ENCODE data around the gene CEP164. TPM values are rescaled to one million over a fixed set of nuclear protein-coding genes. Genes with fewer than 3 reads are reported as not detected.

The CEP164 gene
- polyA plus RNA-seq, 3 donors = 4.3 to 32.1 (median 8.0) TPM

DNA sequence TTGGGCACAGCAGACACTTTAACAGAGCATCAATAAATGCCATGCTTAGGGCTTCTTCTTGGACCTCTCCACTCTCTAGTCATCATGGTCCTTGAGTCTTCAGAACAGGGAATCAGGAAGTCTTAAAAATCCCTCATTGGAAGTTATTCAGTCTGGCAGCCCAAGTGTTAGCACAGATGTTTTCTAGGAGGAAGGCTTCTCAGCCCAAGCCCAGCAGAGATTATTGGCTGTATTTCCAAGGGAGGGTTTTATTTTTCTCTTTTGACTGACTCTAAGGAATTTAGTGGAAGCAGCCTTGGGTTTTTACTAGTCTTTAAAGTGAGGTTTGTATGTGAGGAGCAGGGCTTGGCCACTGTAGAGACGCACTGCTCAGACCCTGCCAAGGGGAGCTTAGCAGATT lies 41.9 kb downstream of the CEP164 start:
- peaks cover 46 to 98% of the 10 kb centered on the region in 2 donors for H3K36me3 ChIP-seq (replicated peaks in 1 of 2; ENCODE audit: control insufficient read depth in 1 of 2, insufficient read depth in 2 of 2, low read length in 2 of 2)
- peaks cover 73 to 86% of the 10 kb centered on the region in 2 donors for H3K36me3 Mint-ChIP-seq

GRCh38 chr11:117371453-117371852 lies 43.8 kb downstream of the CEP164 start:
- Histone ChIP-seq H3K4me3 (replicated peaks in 1 of 3; ENCODE audit: low read depth in 2 of 3, low read length in 3 of 3) (no peak overlapping the region), H4K20me1 (ENCODE audit: insufficient read depth, low read length) (no peaks in the 10 kb centered on the region), H3K79me2 (ENCODE audit: insufficient read depth, low read length) (no peaks in the 10 kb centered on the region), H2AFZ (ENCODE audit: insufficient read depth, low read depth, low read length, poor library complexity, severe bottlenecking) (no peak overlapping the region), H3K4me2 (replicated peaks; ENCODE audit: extremely low read depth, low read length, poor library complexity, severe bottlenecking) (no peak overlapping the region), H3K36me3 (replicated peaks in 1 of 2; ENCODE audit: control insufficient read depth in 1 of 2, insufficient read depth in 2 of 2, low read length in 2 of 2) (peaks cover 48 to 99% of the 10 kb centered on the region in 2 donors), H3K4me1 (ENCODE audit: control insufficient read depth in 1 of 2, insufficient read depth in 2 of 2, low read length in 2 of 2) (no peaks in the 10 kb centered on the region), H3K9ac (ENCODE audit: insufficient read depth, low read length, poor library complexity, severe bottlenecking) (no peak overlapping the region), H3K27me3 (ENCODE audit: control insufficient read depth in 2 of 2, insufficient read depth in 2 of 2, low read length in 2 of 2) (no peaks in the 10 kb centered on the region), H3K27ac (ENCODE audit: low read depth in 1 of 2, low read length in 2 of 2) (no peak overlapping the region), H3K9me3 (replicated peaks in 1 of 2; ENCODE audit: control insufficient read depth in 1 of 2, insufficient read depth in 1 of 2, low read length in 2 of 2) (no peaks in the 10 kb centered on the region)
- 100% methylated on average over 1 of the region's 4 CpGs for WGBS (ENCODE audit: insufficient coverage)
- TF ChIP-seq, protein P1, sequence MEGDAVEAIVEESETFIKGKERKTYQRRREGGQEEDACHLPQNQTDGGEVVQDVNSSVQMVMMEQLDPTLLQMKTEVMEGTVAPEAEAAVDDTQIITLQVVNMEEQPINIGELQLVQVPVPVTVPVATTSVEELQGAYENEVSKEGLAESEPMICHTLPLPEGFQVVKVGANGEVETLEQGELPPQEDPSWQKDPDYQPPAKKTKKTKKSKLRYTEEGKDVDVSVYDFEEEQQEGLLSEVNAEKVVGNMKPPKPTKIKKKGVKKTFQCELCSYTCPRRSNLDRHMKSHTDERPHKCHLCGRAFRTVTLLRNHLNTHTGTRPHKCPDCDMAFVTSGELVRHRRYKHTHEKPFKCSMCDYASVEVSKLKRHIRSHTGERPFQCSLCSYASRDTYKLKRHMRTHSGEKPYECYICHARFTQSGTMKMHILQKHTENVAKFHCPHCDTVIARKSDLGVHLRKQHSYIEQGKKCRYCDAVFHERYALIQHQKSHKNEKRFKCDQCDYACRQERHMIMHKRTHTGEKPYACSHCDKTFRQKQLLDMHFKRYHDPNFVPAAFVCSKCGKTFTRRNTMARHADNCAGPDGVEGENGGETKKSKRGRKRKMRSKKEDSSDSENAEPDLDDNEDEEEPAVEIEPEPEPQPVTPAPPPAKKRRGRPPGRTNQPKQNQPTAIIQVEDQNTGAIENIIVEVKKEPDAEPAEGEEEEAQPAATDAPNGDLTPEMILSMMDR (IDR thresholded peaks at IDR 0.05) = no peak
- Mint-ChIP-seq H3K27ac (peak overlapping the region in 1 of 7 donors; percentile 42), H3K9me3 (no peaks in the 10 kb centered on the region), H3K36me3 (peaks cover 72 to 86% of the 10 kb centered on the region in 2 donors), H3K4me1 (no peaks in the 10 kb centered on the region), H3K4me3 (no peak overlapping the region), H3K27me3 (ENCODE audit: low read depth in 3 of 3) (peaks cover 0 to 1% (median 0%) of the 10 kb centered on the region in 3 donors)
- intact Hi-C loops (cut with micrococcal nuclease) = no loop called here
- DNase-seq = no peak

More for the DNA sequence above, 41.9 kb downstream of the CEP164 start:
- no peak for DNase-seq
- Histone ChIP-seq H3K9me3 (replicated peaks in 1 of 2; ENCODE audit: control insufficient read depth in 1 of 2, insufficient read depth in 1 of 2, low read length in 2 of 2) (no peaks in the 10 kb centered on the region), H2AFZ (ENCODE audit: insufficient read depth, low read depth, low read length, poor library complexity, severe bottlenecking) (no peak overlapping the region), H4K20me1 (ENCODE audit: insufficient read depth, low read length) (no peaks in the 10 kb centered on the region), H3K4me2 (replicated peaks; ENCODE audit: extremely low read depth, low read length, poor library complexity, severe bottlenecking) (no peak overlapping the region), H3K4me3 (replicated peaks in 1 of 3; ENCODE audit: low read depth in 2 of 3, low read length in 3 of 3) (no peak overlapping the region), H3K4me1 (ENCODE audit: control insufficient read depth in 1 of 2, insufficient read depth in 2 of 2, low read length in 2 of 2) (no peaks in the 10 kb centered on the region), H3K27ac (ENCODE audit: low read depth in 1 of 2, low read length in 2 of 2) (no peak overlapping the region), H3K9ac (ENCODE audit: insufficient read depth, low read length, poor library complexity, severe bottlenecking) (no peak overlapping the region), H3K79me2 (ENCODE audit: insufficient read depth, low read length) (no peaks in the 10 kb centered on the region), H3K27me3 (ENCODE audit: control insufficient read depth in 2 of 2, insufficient read depth in 2 of 2, low read length in 2 of 2) (no peaks in the 10 kb centered on the region)
- Mint-ChIP-seq H3K4me1 (no peaks in the 10 kb centered on the region), H3K27ac (no peak overlapping the region), H3K9me3 (no peaks in the 10 kb centered on the region), H3K4me3 (no peak overlapping the region), H3K27me3 (ENCODE audit: low read depth in 3 of 3) (no peaks in the 10 kb centered on the region)
- TF ChIP-seq, protein P1 (IDR thresholded peaks at IDR 0.05) = no peak
- intact Hi-C loops (cut with micrococcal nuclease) = no loop called here
- WGBS (ENCODE audit: insufficient coverage) = no CpG with 5 or more reads among the region's 1 CpG
